Heart left ventricle (tissue), 16 donors: ENCODE results near the gene ACAD11. TPM values are rescaled to one million over a fixed set of nuclear protein-coding genes. Genes with fewer than 3 reads are reported as not detected.

Experiments
- ATAC-seq, 4 donors: fragments of 200-7000 bp; cut with Tn5 transposase; one replicate each; pipeline ENCODE4 v1.9.1; 2020 to 2022; ENCODE audit warnings: moderate library complexity in 4 of 4, mild to moderate bottlenecking in 3 of 4, moderate number of reproducible peaks in 1 of 4
- DNase-seq, 5 donors: peaks; one replicate each; pipeline ENCODE4 v3.0.0-alpha.2; 2020
- H3K27ac ChIP-seq, 12 donors: fragments of 200-600 bp; sonication (generic) in 4 of 12; one replicate each; pipeline versions ENCODE4 v1.5.0 to v1.8.0; 2016 to 2022; ENCODE audit warnings: mild to moderate bottlenecking in 2 of 12
- H3K27me3 ChIP-seq, 9 donors: fragments of 200-600 bp; sonication (generic) in 2 of 9; one replicate each; pipeline versions ENCODE4 v1.5.1 to v1.8.0; 2016 to 2022; ENCODE audit warnings: mild to moderate bottlenecking in 3 of 9
- H3K36me3 ChIP-seq, 9 donors: fragments of 200-600 bp; sonication (generic) in 2 of 9; one replicate each; pipeline versions ENCODE4 v1.5.0 to v1.8.0; 2018 to 2022; ENCODE audit warnings: mild to moderate bottlenecking in 2 of 9
- H3K4me1 ChIP-seq, 12 donors: fragments of 200-600 bp; sonication (generic) in 4 of 12; one replicate each; pipeline versions ENCODE4 v1.5.0 to v1.8.0; 2016 to 2022; ENCODE audit warnings: mild to moderate bottlenecking in 3 of 12
- H3K4me3 ChIP-seq, 12 donors: fragments of 200-600 bp; sonication (generic) in 4 of 12; one replicate each; pipeline versions ENCODE4 v1.5.0 to v1.8.0; 2017 to 2022; ENCODE audit warnings: mild to moderate bottlenecking in 9 of 12, moderate library complexity in 4 of 12
- H3K9me3 ChIP-seq, 12 donors: fragments of 200-600 bp; sonication (generic) in 4 of 12; one replicate each; pipeline versions ENCODE4 v1.5.0 to v1.8.0; 2016 to 2022; ENCODE audit warnings: mild to moderate bottlenecking in 1 of 12
- CTCF ChIP-seq, 12 donors: fragments of 200-600 bp; sonication (generic) in 4 of 12; IDR thresholded peaks; one replicate each; pipeline versions ENCODE4 v1.5.0 to v1.8.0; 2018 to 2022; ENCODE audit warnings: antibody characterized with exemption in 12 of 12, mild to moderate bottlenecking in 5 of 12
- POLR2A ChIP-seq, 2 donors: fragments of 450-650 bp; IDR thresholded peaks; one replicate each; pipeline ENCODE4 v1.6.1; 2017; ENCODE audit warnings: antibody characterized with exemption in 2 of 2, mild to moderate bottlenecking in 2 of 2, moderate library complexity in 2 of 2
- WGBS, 4 donors: extraction: QIAGEN DNeasy Blood & Tissue Kit in 2 of 4; methylation state at CpG; one replicate each; pipeline versions ENCODE4 v1.1.5 to v1.1.7; 2013 to 2018; 5-methylcytosine and 5-hydroxymethylcytosine counted together
- intact Hi-C, 10 donors: fragments of 100-400 bp; cut with DNase I; formaldehyde crosslinking; loops; one replicate each; pipeline versions ENCODE4 v1.11.1 to v1.14.2; 2022
- polyA plus RNA-seq, 2 donors: library from polyadenylated mRNA; stranded (reverse); fragments of 200-250 nt; gene quantifications; one replicate each; pipeline ENCODE4 v1.2.3, GENCODE V29; 2013
- total RNA-seq, 9 donors: library from RNA; depleted of rRNA in 2 of 9; stranded (reverse); fragments of >200 nt in 2 of 9; fragmentation: NEBNext Ultra II Directional in 3 of 9; extraction: Animal tissue kit (Norgen Biotek cat#: 25700) in 3 of 9; gene quantifications; one replicate each; pipeline versions ENCODE4 v1.1.0 to v1.2.4, GENCODE V29; 2016 to 2023
- donor health status: ischemic (EF 13 %, LVEDD 7.1; RV severe dilation, severe dysfunction).
- donor health status: healthy with polysubstance abuse.
- donor health status: DM: no; HTN: yes; CAD: no.
- donor health status: DM: no; HTN: no; CAD: no.
- donor health status: ischemic (EF 25% LVEDD 6.9; RV normal size, moderate dysfunction).
- donor health status: ischemic (EF 25% LVEDD 5.7; RV mildly dilated, moderate dysfunction).
- donor health status: healthy.
- donor health status: DM: yes; HTN: yes; CAD: no.
- donor health status: ischemic (EF 35%, LVEDD 5.7; RV mildly dilated, moderate dysfunction).
- donor health status: nonischemic (EF 11% LVEDD 7.7; RV severe dilation, severe dysfunction).
- donor health status: DM: yes; HTN: yes; CAD: no.
- donor health status: PGD.
- donor health status: ischemic (EF 29% LVEDD 5.4; RV normal size, mild dysfunction).
- donor health status: nonischemic (EF 23%, LVEDD 6.1; RV moderate dilation, normal function).

ACAD11 gene
- total and polyA plus RNA-seq, 11 donors, result 8.9 to 38.8 (median 23.1) TPM

- intact Hi-C loops, result no loop called here
- Histone ChIP-seq H3K4me1 (no peaks in the 10 kb centered on the region), H3K4me3 (no peak overlapping the region), H3K27ac (no peak overlapping the region), H3K9me3 (no peaks in the 10 kb centered on the region), H3K27me3 (no peaks in the 10 kb centered on the region), H3K36me3 (peaks cover 0 to 100% (median 96%) of the 10 kb centered on the region in 9 donors)
- ATAC-seq (no peak), DNase-seq (no peak)
- no peak for TF ChIP-seq POLR2A (IDR thresholded peaks at IDR 0.05)
- no peak for TF ChIP-seq CTCF (IDR thresholded peaks at IDR 0.05)
- 97 to 100% (median 98%) methylated on average over 1 of the region's 1 CpG for WGBS, 4 donors
Observed at GRCh38 chr3:132509096-132509495, 150.5 kb downstream of the ACAD11 start.

Other genes with a start within 250 kb of the ACAD11 start
- gene DNAJC13, start 242.3 kb downstream of the ACAD11 start, total RNA-seq, result 10 to 100 TPM; 21.3 to 45.1 (median 38.0) TPM
- 10 to 100 TPM in 1 of 2 donors, 1 to 10 TPM in 1; 6.6 to 12.4 TPM for gene DNAJC13, start 242.3 kb downstream of the ACAD11 start, polyA plus RNA-seq
- 1 to 10 TPM in 7 of 9 donors, under 1 TPM in 2; 0.69 to 3.0 (median 2.0) TPM for gene ACKR4, start 62.5 kb downstream of the ACAD11 start, total RNA-seq
- gene ACKR4, start 62.5 kb downstream of the ACAD11 start, polyA plus RNA-seq, result 1 to 10 TPM in 1 of 2 donors, under 1 TPM in 1; 0.64 to 2.2 TPM
- gene UBA5, start 520 bp upstream of the ACAD11 start, total RNA-seq, result 10 to 100 TPM; 25.3 to 38.6 (median 32.0) TPM
- gene UBA5, start 520 bp upstream of the ACAD11 start, polyA plus RNA-seq, result 10 to 100 TPM; 25.7 to 59.1 TPM
- gene NPHP3, start 62.6 kb upstream of the ACAD11 start, total RNA-seq, result 10 to 100 TPM in 6 of 9 donors, 1 to 10 TPM in 3; 7.6 to 14.7 (median 10.9) TPM
- gene NPHP3, start 62.6 kb upstream of the ACAD11 start, polyA plus RNA-seq, result 10 to 100 TPM in 1 of 2 donors, 1 to 10 TPM in 1; 5.3 to 10.4 TPM